OCI-LY1 (cell line): ENCODE results near the gene PPDPF.

ENCODE experiments used
- CTCF ChIP-seq: fragments of 200-600 bp; sonication (generic), shearing (Covaris generic); IDR thresholded peaks from 2 replicates; pipeline ENCODE4 v1.5.1; 2017; ENCODE audit warnings: mild to moderate bottlenecking, antibody characterized with exemption, low read length, moderate library complexity, mixed read lengths
- EZH2 ChIP-seq: fragments of 200-600 bp; sonication (generic), shearing (Covaris generic); IDR thresholded peaks from 2 replicates; pipeline ENCODE4 v1.8.0; 2017; ENCODE audit warnings: borderline replicate concordance, mixed run types, mild to moderate bottlenecking, antibody characterized with exemption, low read length, moderate library complexity, mixed read lengths

- TF ChIP-seq CTCF: no peak
- TF ChIP-seq EZH2: no peak
These were observed 14.5 kb downstream of the PPDPF start for GRCh38 chr20:63534831-63535651.
